Rectal smooth muscle tissue (tissue), 1 donor: ENCODE measurements around the gene DNAH17.
"Not testable (repeated sequence)": the region's sequence is repeated elsewhere in the genome, so short reads cannot be mapped to it uniquely, and the experiment has no call there.

Source experiments
- H3K27ac ChIP-seq: one replicate; pipeline ENCODE4 v1.7.0; 2013; ENCODE audit warnings: low read depth, low read length, inconsistent platforms
- H3K27me3 ChIP-seq: one replicate; pipeline ENCODE4 v1.7.0; 2013; ENCODE audit warnings: low read length; ENCODE audit not compliant: control insufficient read depth, insufficient read depth
- H3K36me3 ChIP-seq: one replicate; pipeline ENCODE4 v1.7.0; 2013; ENCODE audit warnings: low read length; ENCODE audit not compliant: control insufficient read depth, insufficient read depth
- H3K4me1 ChIP-seq: one replicate; pipeline ENCODE4 v1.7.0; 2013; ENCODE audit warnings: low read length; ENCODE audit not compliant: control insufficient read depth, insufficient read depth
- H3K4me3 ChIP-seq: one replicate; pipeline ENCODE4 v1.7.0; 2013; ENCODE audit warnings: low read length
- H3K9ac ChIP-seq: one replicate; pipeline ENCODE4 v1.7.0; 2013; ENCODE audit warnings: low read length

DNAH17 gene

GRCh38 chr17:78466109-78466785 lies 110.9 kb downstream of the DNAH17 start:
- H3K4me1 ChIP-seq, H3K36me3 ChIP-seq, H3K9ac ChIP-seq, H3K27ac ChIP-seq, H3K27me3 ChIP-seq, H3K4me3 ChIP-seq: not testable (repeated sequence)

DNA sequence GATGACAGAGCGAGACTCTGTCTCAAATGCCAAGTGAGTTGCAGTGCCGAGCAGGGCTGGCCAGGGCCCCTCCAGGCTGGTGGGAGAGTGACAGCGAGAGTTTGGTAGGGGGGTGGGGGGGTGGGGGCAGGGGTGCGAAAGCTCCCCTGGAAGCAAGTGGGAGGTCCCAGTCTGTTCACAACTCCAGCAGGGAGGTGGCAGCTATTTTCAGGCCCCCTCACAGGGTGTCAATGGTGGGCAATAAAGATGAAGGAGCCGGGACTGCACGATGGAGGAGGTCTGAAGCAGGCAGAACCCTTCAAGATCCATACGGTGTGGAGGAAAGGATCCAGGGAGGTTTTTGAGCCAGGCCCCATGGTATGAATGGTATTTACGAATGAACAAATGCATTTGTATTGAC lies 115.0 kb downstream of the DNAH17 start:
- no peak overlapping the region for H3K27ac ChIP-seq
- H3K4me1 ChIP-seq: no peaks in the 10 kb centered on the region
- H3K9ac ChIP-seq: no peak overlapping the region
- H3K27me3 ChIP-seq: no peaks in the 10 kb centered on the region
- H3K4me3 ChIP-seq: no peak overlapping the region
- no peaks in the 10 kb centered on the region for H3K36me3 ChIP-seq

DNA sequence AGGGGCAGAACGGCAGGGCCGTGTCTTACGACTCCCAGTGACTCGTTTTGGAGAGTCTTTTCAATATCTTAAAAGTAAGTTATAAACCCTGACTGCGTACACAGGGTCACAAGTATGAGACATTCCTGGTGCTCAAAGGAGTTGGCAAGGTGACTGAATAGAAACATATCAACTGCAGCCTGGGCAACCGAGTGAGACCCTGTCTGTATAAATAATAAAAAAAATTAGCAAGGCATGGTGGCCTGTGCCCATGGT lies 115.5 kb downstream of the DNAH17 start:
- H3K4me1 ChIP-seq: no peaks in the 10 kb centered on the region
- no peak overlapping the region for H3K4me3 ChIP-seq
- H3K27me3 ChIP-seq: no peaks in the 10 kb centered on the region
- no peaks in the 10 kb centered on the region for H3K36me3 ChIP-seq
- no peak overlapping the region for H3K27ac ChIP-seq
- no peak overlapping the region for H3K9ac ChIP-seq

DNA sequence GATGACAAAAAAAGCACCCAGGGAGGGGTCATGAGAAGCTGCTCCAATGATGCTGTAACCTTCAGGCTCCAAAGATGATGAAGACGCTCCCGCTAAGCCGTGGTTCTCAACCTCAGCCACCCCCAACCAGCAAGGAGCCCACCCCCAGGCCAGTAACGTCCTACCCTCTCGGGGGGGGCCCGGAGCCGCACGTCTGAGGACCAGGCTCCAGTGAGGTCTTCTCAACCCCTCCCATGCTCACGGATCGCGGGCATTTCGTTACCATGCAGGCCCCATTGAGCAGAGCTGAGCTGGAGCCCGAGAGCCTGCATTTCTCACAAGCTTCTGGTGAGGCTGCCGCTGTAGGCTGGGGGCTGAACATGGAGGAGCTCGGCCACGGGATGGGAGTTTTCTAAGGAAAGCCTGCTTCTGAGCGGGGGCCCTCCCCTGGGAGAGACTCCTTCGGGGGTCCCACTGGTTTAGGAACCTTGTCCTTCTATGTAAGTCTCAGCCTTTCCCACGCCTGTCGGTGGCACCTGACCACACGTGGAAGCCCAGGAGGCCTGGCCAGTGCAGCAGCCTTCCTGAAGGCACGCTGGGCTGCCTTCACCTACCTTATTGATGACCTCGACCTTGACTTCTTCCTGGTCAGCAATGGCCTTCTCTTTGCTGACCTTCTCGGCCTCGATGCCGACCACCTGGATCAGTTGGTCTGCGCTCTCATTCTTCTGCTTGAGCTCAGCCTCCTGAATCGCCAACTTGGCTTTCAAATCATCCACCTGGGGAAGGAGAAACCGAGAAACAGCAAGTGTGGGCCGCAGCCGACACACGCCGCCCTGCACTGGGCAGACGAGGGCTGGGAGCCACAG lies 116.0 kb downstream of the DNAH17 start:
- no peak overlapping the region for H3K4me3 ChIP-seq
- H3K4me1 ChIP-seq: no peaks in the 10 kb centered on the region
- no peaks in the 10 kb centered on the region for H3K27me3 ChIP-seq
- no peak overlapping the region for H3K9ac ChIP-seq
- H3K27ac ChIP-seq: no peak overlapping the region
- H3K36me3 ChIP-seq: no peaks in the 10 kb centered on the region

- Histone ChIP-seq H3K27ac (no peak overlapping the region), H3K4me1 (no peaks in the 10 kb centered on the region), H3K4me3 (no peak overlapping the region), H3K27me3 (no peaks in the 10 kb centered on the region), H3K36me3 (no peaks in the 10 kb centered on the region), H3K9ac (no peak overlapping the region)
Observed at GRCh38 chr17:78460176-78460675, 117.0 kb downstream of the DNAH17 start.

DNA sequence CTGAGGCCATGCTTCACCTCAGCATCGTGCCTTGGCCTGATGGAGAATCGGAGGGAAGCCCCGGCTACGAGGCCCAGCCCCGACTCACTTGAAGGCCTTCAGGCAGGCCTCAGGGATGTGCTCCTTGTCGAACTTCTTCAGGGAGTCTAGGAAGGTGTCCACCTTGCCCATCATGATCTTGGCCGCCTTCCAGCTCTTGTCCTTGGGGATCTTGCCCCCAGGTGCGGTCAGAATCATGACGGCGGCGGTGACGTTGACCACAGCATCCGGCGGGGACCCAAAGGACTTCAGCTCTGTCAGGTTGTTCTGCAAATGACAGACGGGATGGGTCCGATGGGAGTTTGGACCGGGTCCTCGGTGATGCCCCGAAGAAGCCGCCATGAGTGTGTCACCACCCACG lies 117.5 kb downstream of the DNAH17 start:
- no peak overlapping the region for H3K4me3 ChIP-seq
- H3K4me1 ChIP-seq: no peaks in the 10 kb centered on the region
- no peak overlapping the region for H3K9ac ChIP-seq

GRCh38 chr17:78458736-78459335 lies 118.4 kb downstream of the DNAH17 start:
- no peaks in the 10 kb centered on the region for H3K4me1 ChIP-seq
- no peak overlapping the region for H3K4me3 ChIP-seq
- H3K9ac ChIP-seq: no peak overlapping the region
- H3K36me3 ChIP-seq: no peaks in the 10 kb centered on the region
- H3K27me3 ChIP-seq: no peaks in the 10 kb centered on the region
- H3K27ac ChIP-seq: no peak overlapping the region

More for the DNA sequence above, 117.5 kb downstream of the DNAH17 start:
- Histone ChIP-seq H3K27ac (no peak overlapping the region), H3K36me3 (no peaks in the 10 kb centered on the region), H3K27me3 (no peaks in the 10 kb centered on the region)

- no peak overlapping the region for H3K27ac ChIP-seq
- no peaks in the 10 kb centered on the region for H3K27me3 ChIP-seq
- no peaks in the 10 kb centered on the region for H3K36me3 ChIP-seq
- H3K4me1 ChIP-seq: no peaks in the 10 kb centered on the region
- no peak overlapping the region for H3K4me3 ChIP-seq
- H3K9ac ChIP-seq: no peak overlapping the region
Observed at GRCh38 chr17:78458091-78458490, 119.1 kb downstream of the DNAH17 start.

DNA sequence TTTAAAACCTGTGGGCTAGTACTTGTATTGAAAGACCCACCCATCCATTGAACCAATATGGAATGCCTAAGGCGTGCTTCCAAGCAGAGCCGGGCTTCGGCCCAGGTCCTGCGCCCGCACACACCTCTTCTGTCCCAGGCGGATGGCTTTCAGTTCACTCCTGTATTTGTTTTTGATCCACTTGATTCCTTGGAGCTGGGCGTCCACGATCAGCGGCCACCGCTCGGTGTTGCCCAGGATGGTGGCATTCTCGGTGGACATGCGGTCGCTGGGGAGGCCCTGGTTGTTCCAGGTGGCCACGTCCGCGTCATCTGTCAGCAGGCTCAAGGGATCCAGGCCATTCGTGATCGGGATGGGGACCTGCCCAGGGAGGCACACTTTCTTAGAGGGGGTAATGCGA lies 122.8 kb downstream of the DNAH17 start:
- H3K9ac ChIP-seq: no peak overlapping the region
- H3K4me1 ChIP-seq: no peaks in the 10 kb centered on the region
- H3K27ac ChIP-seq: no peak overlapping the region
- no peak overlapping the region for H3K4me3 ChIP-seq
- peaks cover 4% of the 10 kb centered on the region for H3K27me3 ChIP-seq
- no peaks in the 10 kb centered on the region for H3K36me3 ChIP-seq

DNA sequence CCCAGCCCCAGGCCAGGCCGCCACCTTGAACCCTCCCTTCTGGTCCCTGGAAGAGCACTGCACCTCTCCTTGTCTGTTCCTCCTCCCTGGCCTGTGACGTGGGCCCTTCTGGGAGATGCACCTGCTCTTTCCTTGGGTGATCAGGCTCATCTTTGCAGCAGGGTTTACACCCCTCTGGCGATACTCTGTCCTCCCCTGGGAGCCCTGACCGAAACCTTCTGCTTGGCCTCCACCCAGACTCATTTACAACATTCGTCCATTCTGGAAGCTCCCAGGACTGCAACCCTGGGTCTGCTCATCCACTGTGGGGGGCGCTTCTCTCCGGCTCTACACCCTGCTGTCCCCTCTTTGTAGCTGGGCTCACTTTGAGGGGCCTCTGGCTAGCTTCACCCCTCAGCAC lies 125.4 kb downstream of the DNAH17 start:
- Histone ChIP-seq H3K4me1 (no peaks in the 10 kb centered on the region), H3K27me3 (peaks cover 4% of the 10 kb centered on the region)

GRCh38 chr17:78450696-78451345 lies 126.4 kb downstream of the DNAH17 start:
- Histone ChIP-seq H3K27me3 (peaks cover 4% of the 10 kb centered on the region), H3K27ac (no peak overlapping the region), H3K4me3 (no peak overlapping the region), H3K9ac (no peak overlapping the region), H3K36me3 (no peaks in the 10 kb centered on the region), H3K4me1 (no peaks in the 10 kb centered on the region)

More for the DNA sequence above, 125.4 kb downstream of the DNAH17 start:
- Histone ChIP-seq H3K4me3 (no peak overlapping the region), H3K27ac (no peak overlapping the region), H3K36me3 (no peaks in the 10 kb centered on the region), H3K9ac (no peak overlapping the region)

- H3K27ac ChIP-seq: no peak overlapping the region
- H3K27me3 ChIP-seq: peaks cover 4% of the 10 kb centered on the region
- H3K36me3 ChIP-seq: no peaks in the 10 kb centered on the region
- H3K4me1 ChIP-seq: no peaks in the 10 kb centered on the region
- H3K4me3 ChIP-seq: no peak overlapping the region
- H3K9ac ChIP-seq: no peak overlapping the region
Observed at GRCh38 chr17:78449983-78450595, 127.1 kb downstream of the DNAH17 start.
